ENCODE data around the gene PPM1A.

The PPM1A gene

GRCh38 chr14:60220917-60221316 lies 28.1 kb upstream of the PPM1A start:
- Histone ChIP-seq H3K4me3 (ENCODE audit: low read length in 2 of 2) (peak overlapping the region in 1 of 2 donors; percentile 15), H2BK5ac (ENCODE audit: low read length) (no peak overlapping the region), H3K27me3 (ENCODE audit: control insufficient read depth in 3 of 3, insufficient read depth in 3 of 3, low read depth in 1 of 3, low read length in 3 of 3) (peaks cover 0 to 16% (median 0%) of the 10 kb centered on the region in 3 experiments), H4K8ac (ENCODE audit: low read depth, low read length) (no peak overlapping the region), H3K4ac (ENCODE audit: low read length) (no peak overlapping the region), H3K4me2 (ENCODE audit: insufficient read depth, low read length, poor library complexity, severe bottlenecking) (no peak overlapping the region), H3K18ac (ENCODE audit: low read length) (no peak overlapping the region), H3K27ac (replicated peaks; ENCODE audit: low read length) (no peak overlapping the region), H3K9me3 (replicated peaks in 1 of 2; ENCODE audit: control insufficient read depth in 2 of 2, insufficient read depth in 1 of 2, low read depth in 1 of 2, low read length in 2 of 2) (no peaks in the 10 kb centered on the region), H2AFZ (ENCODE audit: low read length) (no peak overlapping the region), H2AK5ac (ENCODE audit: low read depth, low read length) (no peak overlapping the region), H3K4me1 (ENCODE audit: control insufficient read depth in 2 of 2, insufficient read depth in 1 of 2, low read depth in 1 of 2, low read length in 2 of 2) (no peaks in the 10 kb centered on the region), H3K14ac (ENCODE audit: low read length) (no peak overlapping the region), H2BK15ac (ENCODE audit: low read length) (no peak overlapping the region), H3K36me3 (replicated peaks in 1 of 2; ENCODE audit: control insufficient read depth in 2 of 2, insufficient read depth in 2 of 2, low read length in 2 of 2) (no peaks in the 10 kb centered on the region), H2BK12ac (ENCODE audit: low read length) (no peak overlapping the region), H3K23ac (ENCODE audit: low read depth, low read length, poor library complexity) (no peak overlapping the region), H3K79me1 (ENCODE audit: low read depth, low read length) (no peaks in the 10 kb centered on the region), H3K9ac (ENCODE audit: low read depth, low read length, poor library complexity) (no peak overlapping the region), H4K91ac (ENCODE audit: low read depth, low read length, poor library complexity) (no peak overlapping the region), H2BK120ac (ENCODE audit: low read depth, low read length) (no peak overlapping the region)
- DNase-seq (ENCODE audit: low spot score), result no peak
- WGBS, 2 donors (ENCODE audit: extremely low coverage in 2 of 2, insufficient read length in 2 of 2, insufficient replicate concordance in 1 of 2), result no CpG with 5 or more reads among the region's 10 CpGs

GRCh38 chr14:60221457-60221856 lies 27.6 kb upstream of the PPM1A start:
- DNase-seq (ENCODE audit: low spot score), result no peak

GRCh38 chr14:60222820-60223219 lies 26.2 kb upstream of the PPM1A start:
- WGBS, 2 donors (ENCODE audit: extremely low coverage in 2 of 2, insufficient read length in 2 of 2, insufficient replicate concordance in 1 of 2), result no CpG with 5 or more reads among the region's 4 CpGs
- H2AK5ac ChIP-seq (ENCODE audit: low read depth, low read length), result no peak overlapping the region

More at GRCh38 chr14:60221457-60221856, 27.6 kb upstream of the PPM1A start:
- Histone ChIP-seq H3K4me1 (ENCODE audit: control insufficient read depth in 2 of 2, insufficient read depth in 1 of 2, low read depth in 1 of 2, low read length in 2 of 2) (no peaks in the 10 kb centered on the region), H4K8ac (ENCODE audit: low read depth, low read length) (no peak overlapping the region), H3K9me3 (replicated peaks in 1 of 2; ENCODE audit: control insufficient read depth in 2 of 2, insufficient read depth in 1 of 2, low read depth in 1 of 2, low read length in 2 of 2) (no peaks in the 10 kb centered on the region), H3K23ac (ENCODE audit: low read depth, low read length, poor library complexity) (no peak overlapping the region), H3K27ac (replicated peaks; ENCODE audit: low read length) (no peak overlapping the region), H2BK120ac (ENCODE audit: low read depth, low read length) (no peak overlapping the region), H4K91ac (ENCODE audit: low read depth, low read length, poor library complexity) (no peak overlapping the region), H2BK5ac (ENCODE audit: low read length) (no peak overlapping the region), H3K36me3 (replicated peaks in 1 of 2; ENCODE audit: control insufficient read depth in 2 of 2, insufficient read depth in 2 of 2, low read length in 2 of 2) (no peaks in the 10 kb centered on the region), H3K4ac (ENCODE audit: low read length) (no peak overlapping the region), H3K18ac (ENCODE audit: low read length) (no peak overlapping the region), H2AK5ac (ENCODE audit: low read depth, low read length) (no peak overlapping the region), H2BK12ac (ENCODE audit: low read length) (no peak overlapping the region), H3K9ac (ENCODE audit: low read depth, low read length, poor library complexity) (no peak overlapping the region), H3K27me3 (ENCODE audit: control insufficient read depth in 3 of 3, insufficient read depth in 3 of 3, low read depth in 1 of 3, low read length in 3 of 3) (peaks cover 0 to 16% (median 0%) of the 10 kb centered on the region in 3 experiments), H3K14ac (ENCODE audit: low read length) (no peak overlapping the region), H3K79me1 (ENCODE audit: low read depth, low read length) (no peaks in the 10 kb centered on the region), H3K4me2 (ENCODE audit: insufficient read depth, low read length, poor library complexity, severe bottlenecking) (no peak overlapping the region), H2AFZ (ENCODE audit: low read length) (no peak overlapping the region), H2BK15ac (ENCODE audit: low read length) (no peak overlapping the region), H3K4me3 (ENCODE audit: low read length in 2 of 2) (no peak overlapping the region)

GRCh38 chr14:60225265-60225664 lies 23.8 kb upstream of the PPM1A start:
- Histone ChIP-seq H3K9me3 (replicated peaks in 1 of 2; ENCODE audit: control insufficient read depth in 2 of 2, insufficient read depth in 1 of 2, low read depth in 1 of 2, low read length in 2 of 2) (no peaks in the 10 kb centered on the region), H3K14ac (ENCODE audit: low read length) (no peak overlapping the region), H4K8ac (ENCODE audit: low read depth, low read length) (no peak overlapping the region), H3K4me3 (ENCODE audit: low read length in 2 of 2) (no peak overlapping the region), H2BK12ac (ENCODE audit: low read length) (no peak overlapping the region), H2AFZ (ENCODE audit: low read length) (no peak overlapping the region), H3K27me3 (ENCODE audit: control insufficient read depth in 3 of 3, insufficient read depth in 3 of 3, low read depth in 1 of 3, low read length in 3 of 3) (peaks cover 0 to 12% (median 0%) of the 10 kb centered on the region in 3 experiments), H3K23ac (ENCODE audit: low read depth, low read length, poor library complexity) (no peak overlapping the region), H3K79me1 (ENCODE audit: low read depth, low read length) (no peaks in the 10 kb centered on the region), H2BK15ac (ENCODE audit: low read length) (no peak overlapping the region), H3K4ac (ENCODE audit: low read length) (no peak overlapping the region), H2BK5ac (ENCODE audit: low read length) (no peak overlapping the region), H3K18ac (ENCODE audit: low read length) (no peak overlapping the region), H3K4me1 (ENCODE audit: control insufficient read depth in 2 of 2, insufficient read depth in 1 of 2, low read depth in 1 of 2, low read length in 2 of 2) (no peaks in the 10 kb centered on the region), H3K4me2 (ENCODE audit: insufficient read depth, low read length, poor library complexity, severe bottlenecking) (no peak overlapping the region), H2AK5ac (ENCODE audit: low read depth, low read length) (no peak overlapping the region), H3K36me3 (replicated peaks in 1 of 2; ENCODE audit: control insufficient read depth in 2 of 2, insufficient read depth in 2 of 2, low read length in 2 of 2) (no peaks in the 10 kb centered on the region), H3K27ac (replicated peaks; ENCODE audit: low read length) (no peak overlapping the region), H2BK120ac (ENCODE audit: low read depth, low read length) (no peak overlapping the region), H4K91ac (ENCODE audit: low read depth, low read length, poor library complexity) (no peak overlapping the region), H3K9ac (ENCODE audit: low read depth, low read length, poor library complexity) (no peak overlapping the region)
- WGBS, 2 donors (ENCODE audit: extremely low coverage in 2 of 2, insufficient read length in 2 of 2, insufficient replicate concordance in 1 of 2), result no CpG with 5 or more reads among the region's 3 CpGs
- no peak for DNase-seq (ENCODE audit: low spot score)

More at GRCh38 chr14:60222820-60223219, 26.2 kb upstream of the PPM1A start:
- Histone ChIP-seq H3K4me3 (ENCODE audit: low read length in 2 of 2) (no peak overlapping the region), H3K9me3 (replicated peaks in 1 of 2; ENCODE audit: control insufficient read depth in 2 of 2, insufficient read depth in 1 of 2, low read depth in 1 of 2, low read length in 2 of 2) (no peaks in the 10 kb centered on the region), H3K27me3 (ENCODE audit: control insufficient read depth in 3 of 3, insufficient read depth in 3 of 3, low read depth in 1 of 3, low read length in 3 of 3) (peaks cover 0 to 16% (median 0%) of the 10 kb centered on the region in 3 experiments), H2BK15ac (ENCODE audit: low read length) (no peak overlapping the region), H2AFZ (ENCODE audit: low read length) (no peak overlapping the region), H3K27ac (replicated peaks; ENCODE audit: low read length) (no peak overlapping the region), H4K8ac (ENCODE audit: low read depth, low read length) (no peak overlapping the region), H3K4me2 (ENCODE audit: insufficient read depth, low read length, poor library complexity, severe bottlenecking) (no peak overlapping the region), H2BK120ac (ENCODE audit: low read depth, low read length) (no peak overlapping the region), H4K91ac (ENCODE audit: low read depth, low read length, poor library complexity) (no peak overlapping the region), H2BK12ac (ENCODE audit: low read length) (no peak overlapping the region), H3K18ac (ENCODE audit: low read length) (no peak overlapping the region), H3K79me1 (ENCODE audit: low read depth, low read length) (no peaks in the 10 kb centered on the region), H3K23ac (ENCODE audit: low read depth, low read length, poor library complexity) (no peak overlapping the region), H3K14ac (ENCODE audit: low read length) (no peak overlapping the region), H3K4ac (ENCODE audit: low read length) (no peak overlapping the region), H3K4me1 (ENCODE audit: control insufficient read depth in 2 of 2, insufficient read depth in 1 of 2, low read depth in 1 of 2, low read length in 2 of 2) (no peaks in the 10 kb centered on the region), H2BK5ac (ENCODE audit: low read length) (no peak overlapping the region), H3K36me3 (replicated peaks in 1 of 2; ENCODE audit: control insufficient read depth in 2 of 2, insufficient read depth in 2 of 2, low read length in 2 of 2) (no peaks in the 10 kb centered on the region), H3K9ac (ENCODE audit: low read depth, low read length, poor library complexity) (no peak overlapping the region)
- no peak for DNase-seq (ENCODE audit: low spot score)

All from neuronal stem cell (in vitro differentiated cells).